ENCODE measurements around the gene AIFM3.

Gene AIFM3

DNA sequence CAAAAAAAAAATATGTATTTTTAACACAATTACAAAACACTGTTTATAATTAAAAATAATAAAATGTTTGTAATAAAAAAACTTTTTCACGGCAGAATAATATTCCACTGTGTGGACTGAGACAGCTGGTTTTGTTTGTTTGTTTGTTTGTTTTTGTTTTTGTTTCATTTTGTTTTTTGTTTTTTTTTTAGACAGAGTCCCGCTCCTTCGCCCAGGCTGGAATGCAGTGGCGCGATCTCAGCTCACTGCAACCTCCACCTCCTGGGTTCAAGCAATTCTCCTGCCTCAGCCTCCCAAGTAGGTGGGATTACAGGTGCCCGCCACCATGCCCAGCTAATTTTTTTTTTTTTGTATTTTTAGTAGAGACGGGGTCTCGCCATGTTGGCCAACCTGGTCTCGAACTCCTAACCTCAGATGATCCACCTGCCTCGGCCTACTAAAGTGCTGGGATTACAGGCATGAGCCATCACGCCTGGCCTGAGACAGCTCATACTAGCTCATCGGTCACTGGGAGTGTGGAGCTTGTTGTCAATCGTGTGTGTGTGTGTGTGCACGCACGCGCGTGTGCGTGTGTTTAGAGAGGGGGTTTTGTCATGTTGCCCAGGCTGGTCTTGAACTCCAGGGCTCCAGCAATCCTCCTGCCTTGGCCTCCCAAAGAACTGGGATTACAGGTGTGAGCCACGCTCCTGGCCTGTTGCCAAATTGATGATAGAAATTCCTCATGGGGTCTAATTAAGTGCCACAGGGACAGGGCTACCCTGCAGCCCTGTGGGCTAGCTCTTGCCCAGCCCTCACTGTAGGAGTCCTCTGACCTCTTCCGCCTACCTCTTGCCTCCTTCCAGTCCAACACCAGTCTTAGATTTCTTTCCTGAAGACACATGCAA is 7.2 kb upstream of the AIFM3 start:
- DNase-seq: no peak

DNA sequence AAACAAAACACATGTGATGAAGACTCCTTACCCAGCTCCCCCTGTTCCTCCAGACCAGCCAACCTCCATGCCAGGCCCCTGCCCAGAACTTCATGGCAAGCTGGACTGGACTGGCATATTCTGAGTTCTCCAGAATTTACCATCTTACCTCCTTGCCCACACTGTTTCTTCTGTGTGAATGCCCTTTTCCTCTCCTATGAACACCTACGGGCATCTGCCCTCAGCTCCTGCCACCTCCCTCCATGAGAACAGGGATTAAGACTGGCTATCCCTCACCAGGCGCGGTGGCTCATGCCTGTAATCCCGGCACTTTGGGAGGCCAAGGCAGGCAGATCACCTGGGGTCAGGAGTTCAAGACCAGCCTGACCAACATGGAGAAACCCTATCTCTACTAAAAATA is 6.4 kb upstream of the AIFM3 start:
- DNase-seq: no peak

DNA sequence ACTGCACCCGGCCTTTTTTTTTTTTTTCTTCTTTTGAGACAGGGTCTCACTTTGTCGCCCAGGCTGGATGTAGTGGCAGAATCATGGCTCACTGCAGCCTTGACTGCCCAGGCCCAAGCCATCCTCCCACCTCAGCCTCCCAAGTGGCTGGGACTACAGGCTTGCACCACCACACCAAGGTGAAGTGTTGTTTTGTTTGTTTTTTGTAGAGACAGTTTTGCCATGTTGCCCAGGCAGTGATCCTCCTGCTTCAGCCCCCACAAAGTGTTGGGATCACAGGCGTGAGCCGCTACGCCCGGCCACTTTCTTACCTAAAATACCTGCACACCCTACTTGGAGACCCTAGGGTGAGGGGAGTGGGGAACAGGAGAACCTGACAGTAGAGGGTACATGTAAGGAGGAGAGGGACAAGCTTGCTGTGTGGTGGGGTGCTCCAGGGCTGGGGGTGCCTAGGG is 4.5 kb upstream of the AIFM3 start:
- no peak for DNase-seq

DNA sequence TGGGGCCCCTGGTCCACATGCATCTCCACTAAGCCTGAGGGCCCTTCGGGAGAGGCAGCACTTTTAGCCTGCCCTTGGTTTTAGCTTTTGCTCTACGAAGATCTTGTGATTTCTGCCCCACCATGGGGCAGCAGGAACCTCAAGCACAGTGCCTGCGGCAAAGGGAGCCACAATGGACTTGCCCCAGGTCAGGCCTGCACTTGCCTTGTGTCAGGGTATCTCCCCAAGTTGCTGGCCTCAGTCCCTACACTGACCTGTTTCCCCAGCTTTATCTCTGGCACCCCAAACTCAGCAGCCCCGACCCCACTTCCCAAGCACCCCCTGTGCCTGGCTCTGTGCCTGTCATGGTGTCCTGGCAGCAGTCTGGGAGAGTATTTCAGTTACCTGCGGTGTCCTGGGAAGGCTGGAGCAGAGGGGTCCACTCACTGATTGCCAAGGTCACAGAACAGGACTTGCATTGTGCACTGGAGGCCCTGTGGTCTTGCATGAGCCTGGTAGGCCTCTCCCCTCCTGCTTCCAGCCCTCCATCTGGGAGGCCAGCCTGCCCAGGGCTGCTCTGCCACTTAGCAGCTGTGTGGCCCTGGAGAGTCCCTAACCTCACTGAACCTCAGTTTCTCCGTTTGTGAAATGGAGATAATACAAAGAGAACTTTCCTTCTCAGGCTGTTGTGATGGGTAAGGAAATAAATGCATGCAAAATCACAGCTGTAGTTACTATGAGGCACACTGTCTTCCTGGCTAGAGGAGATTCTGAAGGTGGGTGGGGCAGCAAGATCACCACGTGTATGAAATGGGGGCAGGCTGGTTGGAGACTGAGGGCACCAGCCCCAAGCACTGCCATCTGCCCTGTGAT is 3.6 kb upstream of the AIFM3 start:
- DNase-seq: no peak

DNA sequence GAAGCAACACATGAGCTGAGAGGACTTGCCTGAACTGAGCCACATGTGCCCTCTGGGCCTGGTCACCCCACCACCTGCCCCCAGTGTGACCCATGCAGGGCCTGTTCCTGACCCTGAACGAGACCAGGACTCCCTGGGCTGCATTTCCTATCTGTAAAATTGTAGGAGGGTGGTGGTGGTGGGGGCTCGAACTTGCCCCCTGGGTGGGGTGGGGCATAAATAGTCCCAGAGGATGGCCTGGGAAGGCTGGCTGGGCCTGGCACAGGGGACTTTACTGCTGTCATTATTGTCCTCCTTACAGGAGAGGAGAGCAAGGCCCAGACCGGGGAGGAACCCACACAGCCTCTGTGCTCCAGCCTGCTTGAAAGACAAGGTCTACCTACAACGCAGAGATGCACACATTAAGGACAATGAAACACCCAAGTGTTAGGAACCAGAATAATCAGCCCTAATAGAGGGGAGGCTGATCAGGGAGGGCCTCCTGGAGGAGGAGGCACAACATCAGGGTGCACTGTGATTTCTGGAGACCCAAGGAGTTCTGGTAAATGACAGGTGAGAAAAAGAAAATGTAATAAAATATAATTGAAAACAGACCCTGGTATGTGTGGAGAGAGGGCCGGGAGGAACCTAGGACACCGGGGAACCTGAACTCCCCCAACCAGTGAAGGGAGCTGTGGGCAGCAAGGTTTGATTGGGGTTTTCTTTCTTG is 2.8 kb upstream of the AIFM3 start:
- no peak for DNase-seq

DNA sequence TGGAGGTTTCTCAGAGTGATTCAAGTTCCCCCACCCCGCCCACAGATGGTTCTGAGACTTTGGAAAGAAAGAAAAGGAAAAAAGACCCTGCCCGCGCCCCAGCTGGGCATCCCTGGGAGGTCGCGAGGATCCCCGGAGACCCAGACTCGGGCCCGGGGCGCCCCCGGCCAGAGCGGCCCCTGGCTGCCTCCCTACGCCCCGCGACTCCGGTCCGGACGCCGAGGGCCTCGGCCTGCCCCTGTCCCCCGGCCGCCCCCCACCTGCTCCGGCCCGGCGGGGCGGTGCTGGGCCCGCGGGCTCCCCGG is 2.3 kb upstream of the AIFM3 start:
- DNase-seq: peak in 2 of 3 donors; percentile 17 to 40

DNA sequence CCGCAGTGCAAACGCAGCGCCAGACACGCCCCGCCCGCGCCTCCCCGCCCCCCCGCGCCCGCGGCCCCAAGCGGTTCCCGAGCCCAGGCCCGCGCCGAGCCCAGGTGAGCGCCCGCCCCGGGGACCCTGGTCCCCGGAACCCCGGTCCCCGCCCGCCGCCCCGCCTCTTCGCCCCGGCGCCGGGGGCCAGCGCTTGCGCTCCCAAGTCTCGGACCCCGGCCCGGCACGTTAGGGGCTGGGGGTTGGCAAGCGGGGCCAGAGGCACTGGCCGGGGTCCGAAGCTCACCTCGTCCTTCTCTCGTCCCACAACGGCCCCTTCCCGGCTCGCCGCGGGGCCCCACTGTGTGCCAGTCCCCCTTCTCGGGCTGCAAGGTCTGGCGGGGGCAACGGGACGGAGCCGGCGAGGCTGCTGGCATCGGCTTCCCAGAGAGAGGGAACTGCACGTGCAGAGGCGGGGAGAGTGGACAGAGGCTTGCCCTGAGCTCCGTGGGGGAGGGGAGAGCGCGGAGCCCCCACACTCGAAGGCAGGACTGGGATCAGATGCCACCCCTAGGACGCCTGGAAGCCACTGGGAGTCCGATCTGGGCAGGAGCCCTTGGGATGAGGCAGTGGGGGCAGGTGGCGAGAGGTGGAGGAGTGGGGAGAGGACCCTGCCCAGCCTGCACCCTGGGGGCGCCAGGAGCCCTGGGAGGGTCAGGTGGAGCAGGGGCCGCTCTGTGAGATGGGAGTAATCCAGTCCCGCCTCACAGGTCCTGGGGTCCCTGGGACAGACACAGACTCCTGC is 1.8 kb upstream of the AIFM3 start:
- no peak for DNase-seq

DNA sequence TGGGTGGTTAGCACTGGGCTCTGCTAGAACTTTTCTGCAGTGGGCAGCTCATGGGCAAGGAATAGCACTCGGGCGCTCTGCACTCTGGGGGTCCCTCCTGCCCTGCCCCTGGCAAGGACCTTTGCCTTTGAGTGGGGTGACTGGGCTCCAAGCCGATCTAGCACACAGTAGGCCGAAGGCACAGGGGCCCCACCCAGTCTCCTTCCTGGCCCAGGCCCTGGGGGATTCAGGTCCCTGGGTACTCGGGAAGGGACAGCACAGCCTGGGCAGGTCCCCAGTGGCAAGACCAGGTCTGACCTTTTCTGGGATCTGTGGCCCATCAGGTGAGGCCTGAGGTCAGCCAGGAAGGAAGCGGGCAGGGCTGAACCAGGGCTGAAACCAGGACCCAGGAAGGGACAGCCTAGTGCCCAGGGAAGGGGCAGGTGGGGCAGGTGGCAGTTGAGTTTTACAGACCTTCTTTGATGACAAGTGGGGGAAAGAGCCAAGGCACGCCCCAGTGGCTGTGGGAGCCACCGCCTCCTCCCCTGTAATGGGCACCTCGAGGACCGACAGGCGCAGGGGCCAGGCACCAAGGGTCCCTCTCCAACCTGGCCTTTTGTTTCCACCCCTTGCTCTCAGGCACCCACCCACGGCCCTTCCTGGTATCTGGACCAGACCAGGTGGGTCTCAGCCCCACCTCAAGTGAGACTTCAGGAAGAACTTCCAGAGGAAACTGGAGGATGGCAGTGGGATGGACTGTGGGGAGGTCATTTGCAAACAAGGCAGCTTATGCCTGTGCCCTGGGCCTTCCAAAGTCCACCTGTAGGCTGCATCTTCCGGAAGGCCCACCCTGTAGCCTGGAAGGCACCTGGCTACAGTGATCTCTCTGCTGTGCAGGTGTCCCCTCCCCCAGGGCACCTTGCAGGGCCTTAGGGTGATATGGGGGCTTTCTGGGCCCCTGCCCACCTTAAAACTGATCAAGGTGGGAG is 883 bp upstream of the AIFM3 start:
- DNase-seq: no peak

DNA sequence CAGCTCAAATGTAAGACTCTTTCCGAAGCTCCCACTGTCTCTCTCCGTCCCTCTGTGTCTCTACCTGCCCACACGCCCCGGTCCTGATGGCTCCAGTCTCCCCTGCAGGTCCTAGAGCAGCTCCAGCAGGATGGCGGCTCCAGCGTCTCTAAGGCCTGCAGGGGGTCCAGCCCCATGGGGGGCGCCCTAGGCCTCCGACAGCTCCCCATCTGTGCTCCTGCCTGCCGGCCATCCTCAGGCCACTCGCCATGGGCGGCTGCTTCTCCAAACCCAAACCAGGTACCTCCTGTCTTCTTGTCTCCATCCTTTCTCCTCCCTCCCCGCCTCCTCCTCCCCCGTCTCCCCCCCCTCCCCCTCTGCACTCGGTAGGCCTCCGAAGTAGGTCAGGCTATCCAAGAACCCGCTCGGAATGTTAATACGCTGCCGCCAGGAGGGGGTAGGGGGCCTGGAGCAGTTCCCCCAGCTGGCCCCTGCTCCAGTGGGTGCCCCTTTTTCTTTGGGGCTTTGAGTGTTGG is 699 bp downstream of the AIFM3 start:
- DNase-seq: no peak

DNA sequence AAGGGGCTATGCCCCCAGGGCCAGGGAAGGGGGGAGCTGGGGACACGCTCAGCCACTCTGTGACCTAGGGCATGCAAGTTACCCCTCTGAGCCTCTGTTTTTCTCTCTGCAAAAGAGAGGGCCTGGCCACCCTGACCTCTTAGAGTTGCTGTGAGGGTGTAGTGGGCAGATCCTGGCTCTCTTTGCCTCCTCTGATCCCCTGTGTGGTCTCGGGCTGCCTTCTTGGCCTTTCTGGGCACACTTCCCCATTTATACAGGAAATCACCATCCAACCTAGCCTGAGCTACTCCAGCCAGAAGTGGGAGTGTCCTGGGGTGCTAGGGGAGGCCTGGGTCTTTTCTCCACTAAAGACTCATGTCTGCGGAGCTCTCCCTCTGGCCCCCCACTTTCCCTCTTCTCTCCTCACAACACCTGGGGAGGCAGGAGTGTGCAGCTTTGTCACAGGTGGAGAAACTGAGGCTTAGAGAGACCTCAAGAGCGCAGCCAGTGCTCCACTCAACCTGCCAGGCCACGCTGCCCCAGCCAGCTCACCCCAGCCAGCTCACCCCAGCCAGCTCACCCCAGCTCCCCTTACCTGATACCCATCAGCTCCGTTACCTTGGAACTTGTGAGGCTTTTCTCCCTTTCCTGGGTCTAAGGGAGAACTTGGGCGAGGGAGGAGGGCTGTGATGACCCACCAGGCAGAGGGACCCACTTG is 1.4 kb downstream of the AIFM3 start:
- DNase-seq: peak; percentile 58 to 64 (median 60)

DNA sequence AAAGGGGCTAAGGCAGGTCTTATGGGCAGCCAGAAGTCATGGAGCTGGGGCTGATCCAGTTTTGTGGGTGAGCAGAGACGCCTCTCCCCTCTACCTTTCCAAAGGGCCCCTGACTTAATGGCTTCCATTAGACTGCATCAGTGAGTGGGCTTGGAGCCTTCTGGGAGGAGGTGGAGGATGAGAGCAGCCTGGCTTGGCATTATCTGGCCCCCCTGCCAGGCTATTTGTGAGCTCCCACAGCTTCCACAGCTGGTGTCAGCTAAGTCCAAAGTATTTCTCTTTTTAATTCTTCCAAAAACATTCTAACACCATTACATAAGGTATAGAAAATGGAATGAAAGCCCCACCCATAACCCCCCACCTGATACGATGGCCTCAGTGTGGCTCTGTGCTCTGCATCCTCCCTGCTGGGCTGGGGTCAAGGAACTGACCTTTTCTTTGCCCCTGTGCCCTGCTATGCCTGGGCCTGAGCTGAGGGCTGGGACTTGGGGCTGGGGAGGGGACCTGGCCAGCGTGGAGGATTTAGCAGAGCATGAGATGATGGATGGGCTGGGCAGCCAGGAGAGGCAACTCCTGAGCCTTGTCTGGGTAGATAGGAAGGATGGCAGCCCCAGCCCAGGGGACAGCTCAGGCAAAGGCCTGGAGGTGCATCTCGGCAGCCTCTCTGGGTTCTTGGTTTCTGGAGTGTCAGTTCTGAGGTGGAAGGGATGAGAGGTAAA is 4.0 kb downstream of the AIFM3 start:
- DNase-seq: no peak

DNA sequence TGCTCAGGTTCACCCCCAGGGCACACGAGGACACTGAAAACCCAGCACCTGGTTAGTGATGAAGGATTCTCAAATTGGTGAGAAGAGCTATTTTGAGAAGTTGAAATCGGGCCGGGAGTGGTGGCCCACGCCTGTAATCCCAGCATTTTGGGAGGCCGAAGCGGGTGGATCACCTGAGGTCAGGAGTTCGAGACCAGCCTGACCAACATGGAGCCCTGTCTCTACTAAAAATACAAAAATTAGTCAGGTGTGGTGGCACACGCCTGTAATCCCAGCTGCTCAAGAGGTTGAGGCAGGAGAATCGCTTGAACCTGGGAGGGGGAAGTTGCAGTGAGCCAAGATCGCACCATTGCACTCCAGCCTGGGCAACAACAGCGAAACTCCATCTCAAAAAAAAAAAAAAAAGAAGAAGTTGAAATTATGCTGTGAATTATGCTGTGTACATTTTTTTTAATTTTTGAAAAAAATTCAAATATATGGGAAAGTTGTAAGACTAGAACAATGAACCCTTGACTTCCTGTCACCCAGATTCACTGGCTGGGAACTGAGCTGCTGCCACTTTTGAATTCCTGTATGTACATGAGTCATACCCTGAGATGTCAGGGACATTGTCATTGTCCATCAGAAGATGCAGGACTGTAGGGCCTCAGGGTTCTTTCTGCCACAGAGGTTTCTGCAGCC is 5.1 kb downstream of the AIFM3 start:
- peak; percentile 72 to 91 (median 84) for DNase-seq

DNA sequence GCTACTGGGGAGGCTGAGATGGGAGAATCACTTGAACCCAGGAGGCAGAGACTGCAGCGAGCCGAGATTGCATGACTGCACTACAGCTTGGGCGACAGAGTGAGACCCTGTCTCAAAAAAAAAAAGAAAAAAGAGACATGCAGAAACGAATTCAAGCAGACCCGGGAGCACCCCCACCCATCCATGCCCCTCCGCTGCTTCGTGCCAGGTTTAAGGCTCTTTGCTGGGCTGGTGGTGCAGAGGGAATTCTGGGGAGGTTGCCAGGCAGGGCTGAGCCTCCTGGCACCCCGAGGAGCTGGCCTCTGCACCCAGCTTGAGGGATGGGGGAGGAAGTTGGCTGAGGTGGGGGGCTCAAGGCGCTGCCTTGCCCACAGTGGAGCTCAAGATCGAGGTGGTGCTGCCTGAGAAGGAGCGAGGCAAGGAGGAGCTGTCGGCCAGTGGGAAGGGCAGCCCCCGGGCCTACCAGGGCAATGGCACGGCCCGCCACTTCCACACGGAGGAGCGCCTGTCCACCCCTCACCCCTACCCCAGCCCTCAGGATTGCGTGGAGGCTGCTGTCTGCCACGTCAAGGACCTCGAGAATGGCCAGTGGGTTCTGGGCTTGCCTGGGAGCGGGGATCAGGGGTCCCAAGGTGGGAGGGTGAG is 6.0 kb downstream of the AIFM3 start:
- DNase-seq: no peak

DNA sequence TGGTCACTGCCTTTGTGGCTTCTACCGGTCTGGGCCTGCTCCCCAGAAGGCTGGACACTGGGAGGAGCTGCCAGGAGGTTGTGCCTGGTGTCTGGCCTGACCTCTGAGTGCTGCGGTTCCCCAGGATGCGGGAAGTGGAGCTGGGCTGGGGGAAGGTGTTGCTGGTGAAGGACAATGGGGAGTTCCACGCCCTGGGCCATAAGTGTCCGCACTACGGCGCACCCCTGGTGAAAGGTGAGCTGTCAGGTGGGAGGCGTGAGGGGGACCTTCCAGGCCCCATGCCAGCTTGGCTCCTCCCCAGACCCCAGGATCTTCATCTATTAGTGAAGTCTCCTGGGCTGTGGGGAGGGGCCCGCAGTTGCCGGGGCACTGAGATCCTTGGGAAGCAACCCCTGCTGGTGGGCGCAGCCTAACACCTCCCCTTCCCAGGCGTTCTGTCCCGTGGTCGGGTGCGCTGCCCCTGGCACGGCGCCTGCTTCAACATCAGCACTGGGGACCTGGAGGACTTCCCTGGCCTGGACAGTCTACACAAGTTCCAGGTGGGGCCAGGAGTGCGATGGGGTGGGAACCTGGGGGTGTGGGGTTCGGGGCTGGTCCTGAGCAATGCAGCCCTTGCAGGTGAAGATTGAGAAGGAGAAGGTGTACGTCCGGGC is 6.7 kb downstream of the AIFM3 start:
- no peak for DNase-seq

DNA sequence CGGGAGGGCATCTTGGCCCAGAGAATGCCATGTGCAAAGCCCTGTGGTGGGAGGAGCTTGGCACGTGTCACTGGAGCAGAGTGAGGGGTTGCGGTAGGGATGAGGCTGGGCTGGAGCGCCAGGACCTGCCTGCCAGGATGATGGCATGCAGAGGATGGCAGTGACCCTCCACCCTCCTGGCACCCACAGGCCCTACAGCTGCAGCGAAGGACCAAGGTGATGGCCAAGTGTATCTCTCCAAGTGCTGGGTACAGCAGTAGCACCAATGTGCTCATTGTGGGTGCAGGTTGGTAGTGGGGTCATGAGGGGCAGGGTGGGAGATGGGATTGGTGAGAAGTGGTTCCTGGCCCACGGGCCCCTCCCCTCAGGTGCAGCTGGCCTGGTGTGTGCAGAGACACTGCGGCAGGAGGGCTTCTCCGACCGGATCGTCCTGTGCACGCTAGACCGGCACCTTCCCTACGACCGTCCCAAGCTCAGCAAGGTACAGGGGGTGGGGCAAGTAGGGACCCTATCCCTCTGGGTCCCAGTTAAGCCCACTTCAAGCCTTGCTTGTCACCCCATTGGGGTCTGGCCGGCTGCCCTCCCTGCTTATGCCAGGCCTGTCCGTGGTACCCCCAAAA is 7.4 kb downstream of the AIFM3 start:
- no peak for DNase-seq

DNA sequence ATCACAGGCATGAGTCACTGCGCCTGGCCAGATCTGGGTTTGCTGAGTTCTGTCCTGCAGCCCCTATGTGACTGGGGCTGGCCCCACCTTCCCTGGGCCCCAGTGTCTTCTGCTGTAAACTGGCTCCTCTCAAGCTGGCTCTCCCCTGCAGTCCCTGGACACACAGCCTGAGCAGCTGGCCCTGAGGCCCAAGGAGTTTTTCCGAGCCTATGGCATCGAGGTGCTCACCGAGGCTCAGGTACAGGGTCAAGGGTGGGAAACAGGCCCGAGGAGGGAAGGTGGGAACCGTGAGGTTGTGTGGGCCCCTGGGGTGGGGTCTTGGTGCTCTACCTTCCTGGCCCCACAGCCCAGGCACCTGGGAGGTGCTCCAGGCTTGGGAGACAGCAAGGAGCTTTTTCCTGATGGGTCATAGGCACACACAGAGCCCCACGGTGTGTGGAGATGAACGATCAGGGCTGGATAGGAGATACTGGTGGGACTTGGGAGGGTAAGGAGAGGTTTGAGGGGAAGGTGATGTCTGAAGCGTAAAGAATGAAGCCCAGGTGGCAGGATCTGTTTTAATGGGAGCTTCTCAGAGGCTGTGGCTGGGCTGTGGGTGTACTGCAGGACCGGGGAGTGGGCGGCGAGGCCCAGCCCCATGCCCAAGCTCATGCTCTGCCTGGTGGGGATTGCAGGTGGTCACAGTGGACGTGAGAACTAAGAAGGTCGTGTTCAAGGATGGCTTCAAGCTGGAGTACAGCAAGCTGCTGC is 8.7 kb downstream of the AIFM3 start:
- DNase-seq: no peak

All from suppressor macrophage treated with lipopolysaccharide for 1 hour (primary cell).